ENCODE measurements around the gene ENDOG.
"Not testable (repeated sequence)": the region's sequence is repeated elsewhere in the genome, so short reads cannot be mapped to it uniquely, and the experiment has no call there.

Gene ENDOG

DNA sequence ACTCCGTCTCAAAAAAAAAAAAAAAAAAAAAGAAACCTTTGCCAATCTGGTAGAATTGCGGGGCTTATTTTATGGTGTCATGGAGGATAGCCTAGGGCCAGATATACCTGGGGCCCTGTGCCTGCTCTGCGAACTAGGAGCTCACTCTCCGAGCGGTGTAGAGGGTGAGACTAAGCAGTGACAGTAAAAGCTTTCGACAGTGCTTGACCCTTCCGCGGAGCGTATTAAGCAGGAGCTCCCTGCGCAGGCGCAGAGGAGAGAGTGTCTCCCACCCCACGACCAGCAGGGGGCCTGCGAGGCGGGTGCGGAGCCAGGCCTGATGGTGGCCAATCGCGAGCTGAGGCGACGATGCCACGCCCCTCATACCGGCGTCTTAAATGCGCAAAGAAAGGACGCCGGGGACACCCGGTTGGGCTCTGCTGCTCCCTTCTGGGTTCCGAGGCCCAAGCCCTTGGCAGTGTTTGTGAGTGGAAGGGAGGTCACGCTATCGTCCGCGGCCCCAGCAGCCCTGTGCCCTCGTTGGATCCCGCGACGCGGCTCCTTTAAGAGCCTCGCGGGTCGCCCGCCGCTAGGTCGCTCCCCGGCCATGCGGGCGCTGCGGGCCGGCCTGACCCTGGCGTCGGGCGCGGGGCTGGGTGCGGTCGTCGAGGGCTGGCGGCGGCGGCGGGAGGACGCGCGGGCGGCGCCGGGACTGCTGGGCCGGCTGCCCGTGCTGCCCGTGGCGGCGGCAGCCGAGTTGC is at the start of gene ENDOG:
Gene ENDOG (plus strand): TSS at position 402 of the 740 bp plus-strand sequence. CDS start 185 bp downstream, at position 587.
- peak; percentile 98 for DNase-seq

DNA sequence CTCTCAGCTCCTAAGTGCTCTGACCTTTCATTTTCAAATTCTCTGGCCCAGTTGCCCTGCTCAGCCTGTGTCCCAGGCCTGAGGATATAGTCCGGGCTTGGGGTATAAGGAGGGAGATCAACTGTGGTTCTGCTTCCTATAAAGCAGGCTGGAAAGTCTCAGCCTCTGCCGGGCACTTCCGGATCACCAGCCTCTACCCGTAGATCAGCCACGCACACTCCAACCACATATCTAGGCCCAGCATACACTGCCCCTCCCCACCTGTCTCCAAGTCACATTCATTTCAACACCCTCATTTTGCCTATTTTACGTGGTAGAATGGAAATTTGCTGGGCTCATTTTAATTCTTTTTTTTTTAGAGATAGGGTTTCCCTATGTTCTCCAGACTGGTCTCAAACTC is 49.7 kb upstream of the ENDOG start:
- no peak for DNase-seq

DNA sequence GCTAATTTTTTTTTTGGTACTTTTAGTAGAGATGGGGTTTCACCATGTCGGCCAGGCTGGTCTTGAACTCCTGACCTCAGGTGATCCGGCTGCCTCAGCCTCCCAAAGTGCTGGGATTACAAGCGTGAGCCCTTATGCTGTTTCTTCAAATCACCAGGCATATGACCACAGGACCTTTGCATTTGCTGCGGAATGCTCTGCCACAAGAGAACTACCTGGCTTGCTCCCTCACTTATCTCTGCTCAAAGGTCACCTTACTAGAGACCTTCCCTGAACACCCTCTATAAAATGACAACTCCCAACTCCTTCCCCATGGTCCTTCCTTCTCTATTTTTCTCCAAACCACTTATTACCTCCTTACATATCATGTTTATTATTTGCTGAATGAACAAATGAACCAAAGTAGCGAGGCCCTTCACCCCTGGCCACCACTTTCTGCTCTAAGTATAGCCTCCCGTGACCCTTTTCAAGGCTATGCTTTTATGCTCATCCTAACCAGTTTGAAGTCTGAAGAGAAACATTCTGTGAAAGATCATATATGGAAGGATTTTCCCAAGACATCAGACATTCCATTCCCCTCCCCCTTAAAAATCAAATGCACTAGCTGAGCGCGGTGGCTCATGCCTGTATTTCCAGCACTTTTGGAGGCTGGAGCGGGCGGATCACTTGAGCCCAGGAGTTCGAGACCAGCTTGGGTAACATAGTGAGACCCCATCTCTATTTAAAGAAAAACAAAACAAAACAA is 47.8 kb upstream of the ENDOG start:
- DNase-seq = no peak

DNA sequence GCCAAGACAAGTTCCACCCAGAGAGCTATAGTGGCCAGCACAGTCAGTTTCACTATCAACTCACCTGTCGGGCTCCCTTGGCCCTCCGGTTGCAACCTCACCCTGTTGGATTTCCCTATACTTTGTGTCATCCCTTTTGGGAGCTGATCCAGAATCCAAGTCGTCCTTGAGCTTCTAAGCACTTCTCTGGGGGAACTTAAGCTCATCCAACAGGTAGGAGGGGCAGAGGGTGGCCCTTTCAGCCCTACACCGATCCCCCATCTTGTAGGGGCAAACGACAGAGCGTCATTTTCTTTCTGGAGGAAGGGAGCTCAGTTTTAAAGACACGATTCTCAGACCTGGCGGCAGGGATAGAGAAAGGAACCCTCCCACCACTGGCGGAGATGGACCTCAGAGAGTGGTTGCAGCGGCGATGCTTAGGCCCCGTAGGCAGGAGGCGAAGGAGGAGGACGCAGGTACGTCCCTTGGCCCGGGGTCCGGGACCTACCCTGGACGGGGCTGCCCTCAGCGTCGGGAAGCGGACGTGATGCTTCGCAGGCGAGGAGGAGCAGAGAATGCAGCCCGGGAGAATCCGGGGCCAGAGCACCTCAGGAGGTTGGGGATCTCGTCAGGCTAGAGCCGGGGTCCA is 47.1 kb upstream of the ENDOG start:
- DNase-seq = no peak

DNA sequence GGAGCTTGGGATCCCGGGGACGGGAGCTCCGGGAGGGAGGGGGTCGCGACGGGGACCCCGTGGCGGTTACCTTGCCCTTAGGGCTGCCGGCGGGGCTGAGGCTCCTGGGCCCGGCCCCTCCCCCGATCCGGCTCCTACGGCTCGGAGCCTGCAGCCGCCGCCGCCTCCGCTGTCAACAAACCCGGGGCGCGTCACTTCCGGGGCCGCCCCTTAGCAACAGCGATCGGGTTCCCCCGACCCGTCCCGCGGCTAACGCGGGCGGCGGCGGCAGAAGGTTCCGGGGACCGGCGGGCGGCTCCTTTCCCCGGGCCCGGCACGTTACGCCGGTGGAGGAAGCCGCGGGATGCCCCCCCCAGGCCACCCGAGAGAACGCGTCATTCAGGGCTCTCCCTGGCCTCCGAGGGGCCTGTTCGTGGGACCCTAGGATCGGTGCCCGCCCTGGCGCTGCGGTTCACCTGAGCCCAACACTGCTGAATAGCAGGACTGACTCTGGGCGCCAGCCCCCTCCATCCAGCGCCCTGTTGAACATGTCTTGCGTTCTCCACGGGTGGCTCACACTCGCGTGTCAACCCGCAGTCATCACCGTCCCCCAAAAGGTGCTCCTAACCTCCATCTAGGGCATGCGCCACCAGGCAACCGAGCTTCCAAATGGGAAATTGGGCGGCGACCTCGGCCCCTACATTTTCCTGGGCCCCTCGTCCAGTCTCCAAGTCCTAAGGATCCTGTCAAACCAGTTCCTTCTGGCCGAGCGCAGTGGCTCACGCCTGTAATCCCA is 46.4 kb upstream of the ENDOG start, which contains the start of gene ZER1:
Gene ZER1 (minus strand): TSS at position 183 of the 775 bp plus-strand sequence. CDS start 16,362 bp downstream, outside the sequence.
- peak; percentile 86 for DNase-seq

DNA sequence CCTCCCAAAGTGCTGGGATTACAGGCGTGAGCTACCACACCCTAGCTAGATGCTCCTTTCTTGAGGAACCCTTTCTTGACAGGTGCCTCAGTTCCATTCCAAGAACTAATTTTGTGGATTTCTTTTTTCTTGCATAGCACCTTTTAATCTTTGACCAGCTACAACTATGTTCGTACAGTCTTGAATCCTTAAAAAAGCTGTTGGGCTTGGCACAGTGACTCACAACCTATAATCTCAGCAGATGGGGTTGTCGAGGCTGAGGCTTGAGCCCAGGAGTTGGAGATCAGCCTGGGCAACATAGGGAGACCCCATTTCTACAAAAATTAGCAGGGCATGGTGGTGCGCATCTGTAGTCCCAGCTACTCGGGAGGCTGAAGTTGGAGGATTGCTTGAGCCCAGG is 45.3 kb upstream of the ENDOG start:
- no peak for DNase-seq

DNA sequence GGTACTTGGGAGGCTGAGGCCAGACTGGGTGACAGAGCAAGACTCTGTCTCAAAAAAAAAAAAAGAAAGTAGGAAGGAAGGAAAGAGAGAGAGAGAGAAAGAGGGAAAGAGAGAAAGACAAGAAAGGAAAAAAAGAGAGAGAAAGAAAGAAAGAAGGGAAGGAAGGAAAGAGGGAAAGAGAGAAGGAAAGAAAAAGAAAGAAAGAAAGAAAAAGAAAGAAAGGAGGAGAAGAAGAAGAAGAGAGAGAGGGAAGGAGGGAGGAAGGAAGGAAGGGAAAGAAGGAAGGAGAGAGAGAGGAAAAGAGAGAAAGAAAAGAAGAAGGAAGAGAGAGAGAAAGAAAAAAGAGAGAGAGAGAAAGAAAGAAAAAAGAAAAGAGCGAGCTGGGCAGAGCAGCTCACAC is 43.5 kb upstream of the ENDOG start:
- no peak for DNase-seq

DNA sequence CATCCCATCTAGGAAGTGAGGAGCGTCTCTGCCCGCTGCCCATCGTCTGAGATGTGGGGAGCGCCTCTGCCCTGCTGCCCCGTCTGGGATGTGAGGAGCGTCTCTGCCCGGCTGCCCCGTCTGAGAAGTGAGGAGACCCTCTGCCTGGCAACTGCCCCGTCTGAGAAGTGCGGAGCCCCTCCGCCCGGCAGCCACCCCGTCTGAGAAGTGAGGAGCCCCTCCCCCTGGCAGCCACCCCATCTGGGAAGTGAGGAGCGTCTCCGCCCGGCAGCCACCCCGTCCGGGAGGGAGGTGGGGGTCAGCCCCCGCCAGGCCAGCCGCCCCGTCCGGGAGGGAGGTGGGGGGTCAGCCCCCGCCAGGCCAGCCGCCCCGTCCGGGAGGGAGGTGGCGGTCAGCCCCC is 38.2 kb upstream of the ENDOG start:
- DNase-seq = not testable (repeated sequence)

DNA sequence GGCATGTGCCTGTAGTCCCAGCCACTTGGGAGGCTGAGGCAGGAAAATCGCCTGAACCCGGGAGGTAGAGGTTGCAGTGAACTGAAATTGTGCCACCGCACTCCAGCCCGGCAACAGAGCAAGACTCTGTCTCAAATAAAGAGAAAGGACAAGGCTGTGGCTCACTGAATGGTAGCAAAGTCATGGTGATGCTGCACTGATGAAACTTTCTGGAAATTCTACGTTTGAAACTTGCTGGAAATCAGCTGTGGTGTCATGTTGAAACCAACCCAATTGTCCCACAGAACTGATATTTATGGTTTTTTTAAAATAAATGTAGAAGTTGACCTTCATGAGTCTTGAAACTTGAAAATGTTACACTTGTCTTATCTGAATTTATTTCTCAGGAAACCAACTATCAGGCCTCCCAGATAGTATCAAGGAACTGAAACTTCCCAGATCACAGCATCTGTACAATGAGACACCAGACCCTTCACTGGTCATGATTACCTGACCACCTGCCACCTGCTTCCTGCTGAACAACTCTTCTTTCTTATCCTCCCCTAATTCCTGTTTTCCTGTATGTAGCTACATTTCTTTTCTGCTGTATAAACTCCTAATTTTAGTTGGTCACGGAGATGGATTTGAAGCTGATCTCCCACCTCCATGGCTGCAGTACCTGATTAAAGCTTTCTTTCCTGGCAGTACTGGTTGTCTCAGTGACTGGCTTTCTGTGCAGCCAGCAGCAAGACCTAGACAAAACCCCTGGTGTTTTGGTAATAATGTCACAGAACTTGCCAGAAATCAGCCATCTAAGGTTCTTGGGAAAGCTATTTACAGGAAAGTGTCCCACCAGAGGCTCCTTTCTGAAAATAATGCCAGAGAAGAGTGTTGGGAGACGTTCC is 36.9 kb upstream of the ENDOG start:
- DNase-seq = no peak

DNA sequence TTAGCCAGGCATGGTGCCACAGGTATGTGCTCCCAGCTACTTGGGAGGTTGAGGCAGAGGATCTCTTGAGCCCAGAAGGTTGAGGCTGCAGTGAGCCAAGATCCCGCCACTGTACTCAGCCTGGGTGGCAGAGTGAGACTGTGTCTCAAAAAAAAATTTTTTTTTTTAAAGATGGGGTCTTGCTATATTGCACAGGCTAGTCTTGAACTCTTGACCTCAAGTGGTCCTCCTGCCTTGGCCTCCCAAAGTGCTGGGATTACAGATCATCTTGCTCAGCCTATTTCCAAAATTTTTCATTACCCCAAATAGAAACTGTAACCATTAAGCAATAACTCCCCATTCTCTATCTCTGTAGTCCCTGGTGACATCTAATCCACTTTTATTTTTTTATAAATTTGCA is 35.6 kb upstream of the ENDOG start:
- no peak for DNase-seq

DNA sequence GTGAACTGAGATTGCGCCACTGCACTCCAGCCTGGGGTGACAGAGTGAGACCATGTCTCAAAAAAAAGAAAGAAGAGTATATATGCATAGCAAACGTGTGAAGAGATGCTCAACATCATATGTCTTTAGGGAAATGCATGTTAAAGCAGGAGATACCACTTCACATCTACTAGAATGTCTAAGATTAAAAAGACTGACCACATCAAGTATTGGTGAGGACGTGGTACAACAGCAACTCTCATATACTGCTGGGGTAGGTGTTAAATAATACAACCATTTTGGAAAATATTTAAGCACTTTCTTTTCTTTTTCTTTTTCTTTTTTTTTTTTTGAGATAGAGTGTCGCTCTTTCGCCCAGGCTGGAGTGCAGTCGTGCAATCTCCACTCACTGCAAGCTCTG is 32.9 kb upstream of the ENDOG start:
- no peak for DNase-seq

DNA sequence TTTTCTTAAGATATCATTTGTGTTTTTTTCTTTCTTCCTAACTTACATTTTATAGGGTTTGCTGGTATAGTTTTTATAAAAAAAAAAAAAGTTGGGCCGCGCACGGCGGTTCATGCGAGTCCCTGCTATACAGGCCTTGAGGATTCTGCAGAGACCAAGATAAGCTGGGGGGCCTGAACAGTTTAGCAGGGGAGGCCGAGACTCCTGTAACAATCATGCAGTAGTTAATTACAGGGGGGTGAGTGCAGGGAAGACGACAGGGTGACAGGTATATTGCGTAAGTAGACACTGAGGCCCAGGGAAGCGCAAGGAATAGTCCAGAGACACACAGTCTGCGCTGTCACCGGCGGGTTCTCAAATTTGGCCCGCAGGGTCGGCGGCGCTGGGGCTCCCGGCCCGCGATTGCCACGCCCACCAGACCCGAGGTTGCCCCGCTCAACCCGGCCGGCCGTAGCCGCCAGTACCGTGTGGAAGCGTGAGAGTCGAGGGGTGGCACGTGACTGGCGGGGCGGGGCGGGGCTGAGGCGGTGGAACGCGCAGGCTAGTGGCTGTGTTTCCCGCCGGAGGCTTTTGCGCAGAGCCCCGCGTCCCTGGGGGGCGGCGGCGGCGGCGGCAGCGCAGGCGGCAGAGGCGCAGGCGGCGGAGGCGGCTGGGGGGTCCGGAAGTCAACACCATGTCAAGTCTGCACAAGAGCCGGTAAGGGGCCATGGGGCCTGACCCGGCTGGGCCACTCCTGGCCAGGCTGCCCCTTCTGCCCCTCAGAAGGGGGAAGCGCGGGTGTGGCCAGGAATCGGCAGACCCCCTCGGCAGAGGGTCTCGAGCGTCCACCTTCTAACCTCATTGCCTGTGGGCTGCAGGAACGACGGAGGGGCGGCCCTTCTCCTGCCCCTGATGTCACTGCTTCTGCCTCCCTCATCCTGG is 31.4 kb upstream of the ENDOG start, which contains the start of gene TBC1D13:
Gene TBC1D13 (plus strand): TSS at position 573 of the 921 bp plus-strand sequence. CDS start 101 bp downstream, at position 674.
- DNase-seq = peak; percentile 67

DNA sequence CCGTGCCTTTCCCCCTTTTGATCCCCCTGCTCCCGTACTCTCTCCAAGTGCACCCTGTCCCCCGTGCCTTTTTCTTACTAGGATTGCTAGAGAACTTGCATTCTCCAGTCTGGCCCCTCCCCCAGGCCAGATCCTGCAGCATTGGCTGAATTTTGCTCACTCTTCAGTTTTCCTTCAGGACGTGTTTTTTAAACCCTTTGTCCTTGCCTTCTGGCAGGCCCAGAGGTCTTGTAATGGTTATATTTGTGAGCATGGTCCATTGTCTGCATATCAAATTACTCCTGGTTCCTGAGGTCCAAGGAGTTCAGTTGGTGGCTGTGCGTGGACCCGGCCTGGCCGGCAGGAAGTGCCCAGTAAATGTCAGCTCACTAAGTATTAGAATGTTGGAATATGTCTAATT is 30.6 kb upstream of the ENDOG start:
- DNase-seq = no peak

DNA sequence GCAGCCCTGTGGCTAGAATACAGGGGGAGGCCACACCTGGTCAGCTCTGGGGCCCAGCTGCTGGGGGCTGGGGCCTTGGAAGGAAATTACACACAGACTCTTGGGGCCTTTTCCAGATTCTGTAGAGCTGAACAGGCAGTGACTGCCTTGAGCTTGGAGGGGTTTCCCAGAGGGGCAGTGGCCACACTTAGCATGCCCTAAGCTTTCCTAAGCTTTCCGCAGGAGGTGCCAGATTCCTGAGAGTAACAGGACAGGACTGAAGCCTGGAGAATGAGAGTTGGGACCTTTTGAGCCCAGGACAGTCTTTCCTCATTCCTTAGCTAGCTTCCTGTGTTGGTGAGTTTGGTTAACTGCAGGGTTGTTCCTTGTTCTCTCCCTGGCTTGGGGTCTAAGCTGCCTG is 29.9 kb upstream of the ENDOG start:
- no peak for DNase-seq

DNA sequence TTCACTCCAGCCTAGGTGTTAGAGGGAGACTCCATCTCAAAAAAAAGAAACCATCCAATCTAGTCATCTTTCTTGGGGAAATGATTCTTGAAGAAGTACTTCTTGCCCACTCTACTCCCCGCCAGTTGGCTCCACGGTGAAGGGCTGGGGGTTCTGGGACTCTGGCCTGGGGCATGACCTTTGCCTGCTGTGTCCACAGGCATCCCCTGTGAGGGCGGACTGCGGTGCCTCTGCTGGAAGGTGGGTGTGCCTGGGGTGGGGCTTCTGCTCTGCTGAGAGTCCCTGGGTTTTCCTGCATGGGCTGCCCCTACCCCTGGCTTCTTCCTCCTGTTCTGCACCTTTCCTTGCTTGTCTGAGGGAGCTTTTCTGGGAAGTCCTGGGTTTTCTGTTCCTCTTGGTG is 27.8 kb upstream of the ENDOG start:
- DNase-seq = no peak

DNA sequence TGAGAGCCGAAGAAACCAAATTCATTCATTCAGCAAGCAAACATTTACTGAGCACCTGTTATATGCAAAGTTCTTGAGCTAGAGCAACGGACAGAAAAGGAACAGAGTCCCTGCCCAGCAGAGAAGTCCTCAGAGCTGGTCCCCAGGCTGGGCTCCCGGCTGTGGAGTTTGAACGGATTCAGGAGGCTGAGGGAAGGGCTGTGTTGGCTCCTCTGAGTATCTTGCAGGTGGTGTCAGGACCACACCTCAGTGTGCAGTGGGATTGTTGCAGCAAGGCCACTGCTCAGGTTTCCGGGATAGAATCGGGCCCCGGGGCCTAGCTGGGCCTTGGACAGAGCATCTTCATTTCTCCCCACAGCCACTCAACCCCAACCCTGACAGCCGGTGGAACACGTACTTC is 26.2 kb upstream of the ENDOG start:
- DNase-seq = no peak

DNA sequence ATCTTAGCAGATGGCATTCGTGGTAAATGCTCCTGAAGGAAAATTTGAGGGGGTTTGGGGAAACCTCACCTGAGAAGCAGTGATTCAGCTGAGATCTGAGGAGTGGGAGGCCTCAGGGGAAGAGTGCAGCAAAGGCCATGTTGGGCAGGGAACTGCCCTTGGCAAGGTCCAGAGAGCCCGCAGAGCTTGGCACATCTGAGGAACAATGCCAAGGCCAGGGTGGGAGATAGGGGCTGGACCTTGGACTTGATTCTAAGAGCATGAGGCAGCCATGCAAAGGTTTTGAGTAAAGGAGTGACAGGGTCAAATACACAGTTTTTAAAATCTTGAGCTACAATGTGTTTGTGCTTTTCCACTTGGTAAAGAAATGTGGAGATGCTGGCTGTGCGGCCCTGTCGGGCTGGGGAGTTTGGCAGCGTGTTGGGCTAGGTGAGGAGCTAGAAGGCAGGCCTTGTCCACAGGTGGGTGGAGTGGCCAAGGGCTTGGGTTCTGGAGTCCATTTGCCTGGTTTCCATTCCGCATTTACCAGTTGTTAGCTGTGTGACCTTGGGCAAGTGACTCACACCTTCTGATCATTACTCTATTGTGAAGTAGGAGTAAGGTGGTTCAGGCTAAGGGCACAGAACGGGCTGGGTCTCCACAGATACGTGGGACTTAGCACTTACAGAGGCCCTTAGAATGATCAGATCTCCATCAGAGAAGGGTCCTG is 25.2 kb upstream of the ENDOG start:
- DNase-seq = no peak

DNA sequence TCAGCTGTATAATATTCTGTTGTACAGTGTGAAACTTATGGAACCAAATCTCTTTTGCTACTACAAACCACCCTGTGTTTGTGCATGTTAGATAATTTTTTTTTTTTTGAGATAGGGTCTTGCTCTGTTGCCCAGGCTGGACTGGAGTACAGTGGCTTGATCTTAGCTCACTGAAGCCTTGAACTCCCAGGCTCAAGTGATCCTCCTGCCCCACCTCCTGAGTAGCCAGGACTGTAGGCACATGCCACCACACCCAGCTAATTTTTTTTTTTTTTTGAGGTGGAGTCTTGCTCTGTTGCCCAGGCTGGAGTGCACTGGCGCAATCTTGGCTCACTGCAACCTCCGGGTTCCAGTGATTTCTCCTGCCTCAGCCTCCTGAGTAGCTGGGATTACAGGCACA is 23.3 kb upstream of the ENDOG start:
- not testable (repeated sequence) for DNase-seq

DNA sequence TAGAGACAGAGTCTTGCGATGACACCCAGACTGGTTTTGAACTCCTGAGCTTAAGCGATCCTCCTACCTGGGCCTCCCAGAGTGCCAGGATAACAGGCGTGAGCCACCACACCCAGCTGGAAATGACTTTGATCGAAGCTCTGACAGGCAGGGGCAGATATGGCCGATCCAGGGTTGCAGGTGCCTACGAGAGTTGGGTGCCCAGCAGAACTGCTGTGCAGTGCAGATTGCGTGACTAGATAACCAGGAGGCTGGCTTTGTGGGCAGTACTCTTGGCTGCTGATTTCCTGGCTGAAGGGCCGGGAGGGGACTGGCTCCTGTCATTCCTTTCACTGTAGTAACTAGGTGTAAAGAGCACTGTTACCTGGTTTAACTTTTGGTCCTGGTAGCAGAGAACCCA is 19.4 kb upstream of the ENDOG start:
- no peak for DNase-seq

DNA sequence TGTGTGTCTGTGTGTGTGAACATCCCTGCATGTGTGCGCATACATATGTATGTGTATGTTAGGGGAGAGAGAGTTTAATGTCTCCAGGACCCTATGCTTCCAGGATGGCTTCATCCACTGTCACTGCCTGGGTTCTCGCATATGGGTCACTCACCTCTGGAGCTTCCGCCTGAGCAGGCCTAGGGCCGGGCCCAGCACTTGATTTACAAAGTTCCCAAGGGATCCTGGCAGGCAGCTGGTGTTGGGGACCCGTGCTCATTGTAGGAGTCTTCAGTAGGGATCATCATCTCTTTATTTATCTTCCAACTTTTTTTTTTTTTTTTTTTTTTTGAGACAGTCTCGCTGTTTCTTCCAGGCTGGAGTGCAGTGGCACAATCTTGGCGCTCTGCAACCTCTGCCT is 18.2 kb upstream of the ENDOG start:
- DNase-seq = no peak

All from NCI-H1092 (cell line).